GM12891 (cell line): ENCODE results near the gene MVD.

Experiments used
- PAX5 ChIP-seq: IDR thresholded peaks from 2 replicates; pipeline ENCODE4 v1.6.1; 2011; ENCODE audit warnings: low read length, moderate library complexity, mild to moderate bottlenecking; ENCODE audit not compliant: insufficient read depth, severe bottlenecking
- POLR2A ChIP-seq: IDR thresholded peaks from 2 replicates; pipeline ENCODE4 v1.6.1; 2011; ENCODE audit warnings: low read depth, low read length, control low read depth
- POLR2AphosphoS5 ChIP-seq: IDR thresholded peaks from 2 replicates; pipeline ENCODE4 v1.6.1; 2011; ENCODE audit warnings: low read depth, low read length, control low read depth
- POU2F2 ChIP-seq: IDR thresholded peaks from 2 replicates; pipeline ENCODE4 v1.6.1; 2011; ENCODE audit warnings: low read depth, mild to moderate bottlenecking, control low read depth, low read length, moderate library complexity
- SPI1 ChIP-seq: IDR thresholded peaks from 2 replicates; pipeline ENCODE4 v1.6.1; 2011; ENCODE audit warnings: low read depth, low read length, control low read depth
- TAF1 ChIP-seq: IDR thresholded peaks from 2 replicates; pipeline ENCODE4 v1.6.1; 2011; ENCODE audit warnings: low read depth, low read length, control low read depth

DNA sequence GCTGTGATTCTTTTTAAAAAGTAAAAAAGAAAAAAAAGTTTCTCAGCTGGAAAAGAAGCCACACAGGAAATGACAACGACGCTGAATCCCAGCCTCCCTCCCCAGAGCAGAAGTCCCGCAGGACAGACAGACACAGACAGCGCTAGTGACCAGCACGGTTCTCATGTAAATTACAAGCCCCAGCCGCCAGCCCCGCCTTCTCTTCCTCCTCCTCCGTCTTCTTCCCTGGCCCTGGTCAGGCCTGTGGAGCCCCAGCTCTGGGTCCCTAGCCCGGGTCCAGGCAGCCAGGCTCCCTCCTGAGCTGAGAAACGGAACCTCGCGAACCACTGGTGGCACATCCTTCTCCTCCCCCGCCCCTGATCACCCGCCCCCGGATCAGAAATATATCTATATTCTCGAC, 31.5 kb downstream of the MVD start:
- no peak for TF ChIP-seq POLR2A
- no peak for TF ChIP-seq SPI1
- TF ChIP-seq POLR2AphosphoS5, result no peak
- TF ChIP-seq POU2F2, result no peak
- no peak for TF ChIP-seq TAF1
- no peak for TF ChIP-seq PAX5
